ENCODE measurements around the gene GJC2. TPM values are rescaled to one million over a fixed set of nuclear protein-coding genes. Genes with fewer than 3 reads are reported as not detected.
"Not testable (repeated sequence)": the region's sequence is repeated elsewhere in the genome, so short reads cannot be mapped to it uniquely, and the experiment has no call there.

GJC2 gene
- total RNA-seq, 1 donor from 2014 or later, result 1.1 TPM

DNA sequence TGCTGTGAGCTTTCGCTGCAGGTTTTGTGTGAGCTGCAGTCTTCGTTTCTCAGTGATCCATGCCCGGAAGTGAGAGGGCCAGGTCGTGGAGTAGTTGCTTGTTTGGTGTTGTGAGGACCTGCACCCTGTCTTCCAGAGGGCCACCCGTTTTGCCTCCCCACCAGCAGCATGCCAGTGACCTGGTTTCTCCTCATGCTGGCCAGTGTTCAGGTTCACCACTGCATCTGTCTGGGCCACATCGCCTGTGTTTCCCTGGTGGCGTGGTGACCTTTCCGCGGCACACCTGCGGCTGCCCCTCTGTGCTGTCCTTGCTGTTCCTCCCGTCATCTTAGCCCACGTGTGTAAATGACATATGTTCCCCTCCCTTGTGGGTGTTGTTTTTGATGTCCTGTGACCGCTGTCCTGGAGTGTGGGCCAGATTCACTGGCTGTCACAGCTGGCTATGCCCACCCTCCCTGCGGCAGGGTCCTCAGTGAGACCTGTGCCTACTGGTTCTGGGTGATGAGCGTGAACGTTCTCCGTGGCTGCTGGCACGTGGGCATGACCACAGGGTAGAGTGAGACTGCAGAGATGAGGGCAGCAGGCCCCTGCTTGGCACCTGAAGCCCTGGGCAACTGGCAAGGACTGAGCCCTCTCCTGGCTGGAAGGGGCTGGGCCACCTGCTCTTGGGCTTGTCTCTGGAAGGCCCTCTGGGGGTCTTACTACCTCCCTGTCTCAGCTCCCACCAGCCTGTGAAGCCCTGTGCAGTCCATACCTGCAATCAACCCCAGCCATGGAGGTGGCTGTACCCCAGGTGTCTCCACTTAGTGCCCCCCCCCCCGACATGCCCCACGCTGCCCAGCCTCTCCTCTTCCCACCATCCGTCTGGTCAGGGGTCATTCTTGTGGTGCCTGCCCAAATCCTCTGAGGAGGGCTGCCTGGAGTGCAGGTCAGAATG is 23.1 kb downstream of the GJC2 start:
- no peak overlapping the region for H3K4me3 Mint-ChIP-seq (ENCODE audit: unreplicated experiment)

DNA sequence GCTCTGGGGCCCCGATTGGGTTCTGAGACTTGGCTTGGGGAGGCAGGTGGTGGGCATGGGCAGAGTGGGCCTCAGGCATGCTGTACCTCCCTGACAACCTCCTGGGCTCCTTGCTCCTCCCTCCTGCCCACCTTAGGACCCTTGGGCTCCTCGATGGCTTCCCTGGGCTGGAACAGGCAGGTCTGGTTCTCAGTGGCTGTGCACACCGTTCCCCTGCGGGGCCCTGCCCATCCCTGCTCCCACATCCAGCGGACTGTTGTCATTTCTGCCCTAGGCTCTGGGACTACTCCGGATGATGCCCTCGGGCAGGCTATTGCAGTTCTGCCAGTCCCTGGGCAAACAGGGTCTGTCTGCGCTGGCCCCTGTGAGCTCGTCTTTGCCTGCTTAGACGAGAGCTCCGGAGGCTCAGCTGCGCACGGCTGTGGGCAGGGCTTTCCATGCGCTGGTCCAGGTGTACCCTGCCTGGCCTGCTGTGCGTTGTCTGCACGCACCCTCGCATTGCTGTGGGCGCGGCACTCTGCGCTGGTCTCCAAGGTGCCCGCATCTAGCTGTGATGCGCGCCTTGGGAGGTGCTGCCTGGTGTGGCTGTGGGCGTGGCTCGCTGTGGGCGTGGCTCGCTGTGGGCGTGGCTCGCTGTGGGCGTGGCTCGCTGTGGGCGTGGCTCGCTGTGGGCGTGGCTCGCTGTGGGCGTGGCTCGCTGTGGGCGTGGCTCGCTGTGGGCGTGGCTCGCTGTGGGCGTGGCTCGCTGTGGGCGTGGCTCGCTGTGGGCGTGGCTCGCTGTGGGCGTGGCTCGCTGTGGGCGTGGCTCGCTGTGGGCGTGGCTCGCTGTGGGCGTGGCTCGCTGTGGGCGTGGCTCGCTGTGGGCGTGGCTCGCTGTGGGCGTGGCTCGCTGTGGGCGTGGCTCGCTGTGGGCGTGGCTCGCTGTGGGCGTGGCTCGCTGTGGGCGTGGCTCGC is 24.1 kb downstream of the GJC2 start:
- H3K9me3 ChIP-seq (ENCODE audit: insufficient read depth, low read depth, low read length); H2AFZ ChIP-seq (ENCODE audit: low read depth, low read length); H3K27me3 Mint-ChIP-seq (ENCODE audit: low read depth, unreplicated experiment); FAIRE-seq; DNase-seq (ENCODE audit: low read depth); H3K27ac Mint-ChIP-seq (ENCODE audit: unreplicated experiment); H3K4me1 ChIP-seq (ENCODE audit: insufficient read depth, low read length); H3K4me3 Mint-ChIP-seq (ENCODE audit: unreplicated experiment); H3K36me3 Mint-ChIP-seq (ENCODE audit: low read depth, unreplicated experiment); H3K27me3 ChIP-seq (ENCODE audit: insufficient read depth, low read length); H3K9ac ChIP-seq (ENCODE audit: low read length); H3K27ac ChIP-seq (ENCODE audit: low read depth, low read length); H3K4me1 Mint-ChIP-seq (ENCODE audit: low read depth, unreplicated experiment); H3K4me3 ChIP-seq (ENCODE audit: insufficient read depth, low read depth, low read length); H3K36me3 ChIP-seq (ENCODE audit: insufficient read depth, low read length); H3K9me3 Mint-ChIP-seq (ENCODE audit: unreplicated experiment); H3K4me2 ChIP-seq (ENCODE audit: low read length): not testable (repeated sequence)
- peaks cover 40% of the 10 kb centered on the region for H3K79me2 ChIP-seq (ENCODE audit: insufficient read depth, low read length)
- H4K20me1 ChIP-seq (ENCODE audit: insufficient read depth, low read length), result peaks cover 25% of the 10 kb centered on the region

More for the DNA sequence above, 23.1 kb downstream of the GJC2 start:
- H3K9me3 Mint-ChIP-seq (ENCODE audit: unreplicated experiment), result no peaks in the 10 kb centered on the region
- no peak overlapping the region for H3K27ac ChIP-seq (ENCODE audit: low read depth, low read length)
- H3K27ac Mint-ChIP-seq (ENCODE audit: unreplicated experiment), result no peak overlapping the region
- H3K4me3 ChIP-seq (ENCODE audit: insufficient read depth, low read depth, low read length), result no peak overlapping the region
- H3K4me1 Mint-ChIP-seq (ENCODE audit: low read depth, unreplicated experiment), result peaks cover 4% of the 10 kb centered on the region
- H3K9me3 ChIP-seq (ENCODE audit: insufficient read depth, low read depth, low read length), result no peaks in the 10 kb centered on the region
- no peaks in the 10 kb centered on the region for H3K27me3 ChIP-seq (ENCODE audit: insufficient read depth, low read length)
- H3K36me3 ChIP-seq (ENCODE audit: insufficient read depth, low read length), result no peaks in the 10 kb centered on the region
- no peak overlapping the region for H2AFZ ChIP-seq (ENCODE audit: low read depth, low read length)
- no peaks in the 10 kb centered on the region for H3K4me1 ChIP-seq (ENCODE audit: insufficient read depth, low read length)
- TF ChIP-seq EZH2 (IDR thresholded peaks at IDR 0.05; ENCODE audit: insufficient read depth, low read length), result no peak
- TF ChIP-seq, protein P1, sequence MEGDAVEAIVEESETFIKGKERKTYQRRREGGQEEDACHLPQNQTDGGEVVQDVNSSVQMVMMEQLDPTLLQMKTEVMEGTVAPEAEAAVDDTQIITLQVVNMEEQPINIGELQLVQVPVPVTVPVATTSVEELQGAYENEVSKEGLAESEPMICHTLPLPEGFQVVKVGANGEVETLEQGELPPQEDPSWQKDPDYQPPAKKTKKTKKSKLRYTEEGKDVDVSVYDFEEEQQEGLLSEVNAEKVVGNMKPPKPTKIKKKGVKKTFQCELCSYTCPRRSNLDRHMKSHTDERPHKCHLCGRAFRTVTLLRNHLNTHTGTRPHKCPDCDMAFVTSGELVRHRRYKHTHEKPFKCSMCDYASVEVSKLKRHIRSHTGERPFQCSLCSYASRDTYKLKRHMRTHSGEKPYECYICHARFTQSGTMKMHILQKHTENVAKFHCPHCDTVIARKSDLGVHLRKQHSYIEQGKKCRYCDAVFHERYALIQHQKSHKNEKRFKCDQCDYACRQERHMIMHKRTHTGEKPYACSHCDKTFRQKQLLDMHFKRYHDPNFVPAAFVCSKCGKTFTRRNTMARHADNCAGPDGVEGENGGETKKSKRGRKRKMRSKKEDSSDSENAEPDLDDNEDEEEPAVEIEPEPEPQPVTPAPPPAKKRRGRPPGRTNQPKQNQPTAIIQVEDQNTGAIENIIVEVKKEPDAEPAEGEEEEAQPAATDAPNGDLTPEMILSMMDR (IDR thresholded peaks at IDR 0.05; ENCODE audit: insufficient read depth, low read depth, low read length), result no peak
- DNase-seq (ENCODE audit: low read depth), result no peak
- H4K20me1 ChIP-seq (ENCODE audit: insufficient read depth, low read length), result peaks cover 25% of the 10 kb centered on the region
- no peaks in the 10 kb centered on the region for H3K27me3 Mint-ChIP-seq (ENCODE audit: low read depth, unreplicated experiment)
- peaks cover 49% of the 10 kb centered on the region for H3K79me2 ChIP-seq (ENCODE audit: insufficient read depth, low read length)
- no peak overlapping the region for H3K4me2 ChIP-seq (ENCODE audit: low read length)
- peaks cover 8% of the 10 kb centered on the region for H3K36me3 Mint-ChIP-seq (ENCODE audit: low read depth, unreplicated experiment)
- FAIRE-seq, result no peak
- H3K9ac ChIP-seq (ENCODE audit: low read length), result no peak overlapping the region
